OCI-LY1 (cell line): ENCODE results near the gene EXD3.

Source experiments
- H2AFZ ChIP-seq: fragments of 200-600 bp; sonication (generic), shearing (Covaris generic); 2 replicates; pipeline ENCODE4 v1.6.0; 2014; ENCODE audit warnings: antibody characterized with exemption, mild to moderate bottlenecking, low read length
- H3F3A ChIP-seq: fragments of 200-600 bp; sonication (generic), shearing (Covaris generic); 2 replicates; pipeline ENCODE4 v1.6.0; 2014; ENCODE audit warnings: mild to moderate bottlenecking, antibody characterized with exemption, low read length, moderate library complexity; ENCODE audit not compliant: insufficient read depth
- H3K27ac ChIP-seq: fragments of 200-600 bp; sonication (generic); 2 replicates; pipeline ENCODE4 v1.5.1; 2014; ENCODE audit warnings: low read length, mixed run types, mild to moderate bottlenecking, low read depth; ENCODE audit not compliant: poor library complexity, severe bottlenecking
- H3K27me3 ChIP-seq: fragments of 200-600 bp; sonication (generic); 2 replicates; pipeline ENCODE4 v1.6.0; 2014; ENCODE audit warnings: antibody characterized with exemption, mild to moderate bottlenecking, low read length, moderate library complexity; ENCODE audit not compliant: insufficient read depth
- H3K36me3 ChIP-seq: fragments of 200-600 bp; sonication (generic); 2 replicates; pipeline ENCODE4 v1.6.1; 2014; ENCODE audit warnings: mild to moderate bottlenecking, antibody characterized with exemption, low read length, moderate library complexity, mixed read lengths; ENCODE audit not compliant: insufficient read depth
- H3K4me1 ChIP-seq: fragments of 200-600 bp; sonication (generic); 2 replicates; pipeline ENCODE4 v1.5.1; 2014; ENCODE audit warnings: mild to moderate bottlenecking, low read length, moderate library complexity; ENCODE audit not compliant: insufficient read depth, severe bottlenecking
- H3K4me2 ChIP-seq: fragments of 200-600 bp; sonication (generic), shearing (Covaris generic); 2 replicates; pipeline ENCODE4 v1.6.1; 2014; ENCODE audit warnings: low read length
- H3K4me3 ChIP-seq: fragments of 200-600 bp; sonication (generic); 2 replicates; pipeline ENCODE4 v1.5.1; 2014; ENCODE audit warnings: low read length, low read depth, mild to moderate bottlenecking, mixed read lengths; ENCODE audit not compliant: poor library complexity, severe bottlenecking
- H3K79me2 ChIP-seq: fragments of 200-600 bp; shearing (Covaris generic); 2 replicates; pipeline ENCODE4 v1.6.1; 2016; ENCODE audit warnings: mixed run types, low read length, mixed read lengths; ENCODE audit not compliant: insufficient read depth
- H3K9ac ChIP-seq: fragments of 200-600 bp; sonication (generic), shearing (Covaris generic); 2 replicates; pipeline ENCODE4 v1.6.1; 2014; ENCODE audit warnings: mild to moderate bottlenecking, low read length, mixed read lengths
- H3K9me2 ChIP-seq: fragments of 200-600 bp; sonication (generic), shearing (Covaris generic); 2 replicates; pipeline ENCODE4 v1.6.1; 2014; ENCODE audit warnings: low read depth, mild to moderate bottlenecking, low read length, mixed read lengths
- H3K9me3 ChIP-seq: fragments of 200-600 bp; shearing (Covaris generic); 2 replicates; pipeline ENCODE4 v1.6.1; 2014; ENCODE audit warnings: low read length, mixed read lengths
- H4K20me1 ChIP-seq: fragments of 200-600 bp; sonication (generic), shearing (Covaris generic); 2 replicates; pipeline ENCODE4 v1.6.0; 2016; ENCODE audit warnings: mild to moderate bottlenecking, low read length; ENCODE audit not compliant: insufficient read depth
- CTCF ChIP-seq: fragments of 200-600 bp; sonication (generic), shearing (Covaris generic); IDR thresholded peaks from 2 replicates; pipeline ENCODE4 v1.5.1; 2017; ENCODE audit warnings: mild to moderate bottlenecking, antibody characterized with exemption, low read length, moderate library complexity, mixed read lengths
- EZH2 ChIP-seq: fragments of 200-600 bp; sonication (generic), shearing (Covaris generic); IDR thresholded peaks from 2 replicates; pipeline ENCODE4 v1.8.0; 2017; ENCODE audit warnings: borderline replicate concordance, mixed run types, mild to moderate bottlenecking, antibody characterized with exemption, low read length, moderate library complexity, mixed read lengths

Gene EXD3

GRCh38 chr9:137275203-137275587 is 147.8 kb downstream of the EXD3 start:
- Histone ChIP-seq H3K4me1 (peaks cover 65% of the 10 kb centered on the region), H3K4me3 (no peak overlapping the region), H3F3A (no peaks in the 10 kb centered on the region), H3K36me3 (peaks cover 22% of the 10 kb centered on the region), H3K4me2 (no peak overlapping the region), H3K27ac (peak overlapping the region; percentile 83), H2AFZ (no peak overlapping the region), H3K27me3 (no peaks in the 10 kb centered on the region), H3K9me3 (no peaks in the 10 kb centered on the region), H3K9me2 (no peaks in the 10 kb centered on the region), H3K79me2 (no peaks in the 10 kb centered on the region), H4K20me1 (no peaks in the 10 kb centered on the region), H3K9ac (no peak overlapping the region)
- TF ChIP-seq CTCF = no peak
- TF ChIP-seq EZH2 = no peak

- Histone ChIP-seq H2AFZ (no peak overlapping the region), H3K36me3 (peaks cover 30% of the 10 kb centered on the region), H3K4me3 (no peak overlapping the region), H3K9ac (peak overlapping the region; percentile 12; the same call in 1 of the 2 replicates), H3K27ac (peak overlapping the region; percentile 83), H3K4me1 (peaks cover 72% of the 10 kb centered on the region), H4K20me1 (no peaks in the 10 kb centered on the region), H3K9me2 (no peaks in the 10 kb centered on the region), H3F3A (no peaks in the 10 kb centered on the region), H3K79me2 (no peaks in the 10 kb centered on the region), H3K4me2 (peak overlapping the region; percentile 16; the same call in 1 of the 2 replicates), H3K27me3 (no peaks in the 10 kb centered on the region), H3K9me3 (no peaks in the 10 kb centered on the region)
- TF ChIP-seq EZH2 (no peak), CTCF (no peak)
Measured at GRCh38 chr9:137273611-137274320, 149.2 kb downstream of the EXD3 start.

GRCh38 chr9:137273095-137273490 is 149.9 kb downstream of the EXD3 start:
- TF ChIP-seq EZH2 (no peak), CTCF (no peak)
- H3K4me2 ChIP-seq = no peak overlapping the region
- no peaks in the 10 kb centered on the region for H3K27me3 ChIP-seq
- H3F3A ChIP-seq = no peaks in the 10 kb centered on the region
- H3K27ac ChIP-seq = no peak overlapping the region
- no peaks in the 10 kb centered on the region for H3K79me2 ChIP-seq
- H2AFZ ChIP-seq = no peak overlapping the region
- peaks cover 75% of the 10 kb centered on the region for H3K4me1 ChIP-seq
- H3K4me3 ChIP-seq = no peak overlapping the region
- no peaks in the 10 kb centered on the region for H4K20me1 ChIP-seq
- H3K36me3 ChIP-seq = peaks cover 34% of the 10 kb centered on the region
- no peaks in the 10 kb centered on the region for H3K9me2 ChIP-seq
- H3K9me3 ChIP-seq = no peaks in the 10 kb centered on the region
- no peak overlapping the region for H3K9ac ChIP-seq
